ENCODE results near the gene EVA1A. TPM values are rescaled to one million over a fixed set of nuclear protein-coding genes. Genes with fewer than 3 reads are reported as not detected.

The EVA1A gene
- total RNA-seq, 1 experiment from 2014 or later = 0.21 TPM

DNA sequence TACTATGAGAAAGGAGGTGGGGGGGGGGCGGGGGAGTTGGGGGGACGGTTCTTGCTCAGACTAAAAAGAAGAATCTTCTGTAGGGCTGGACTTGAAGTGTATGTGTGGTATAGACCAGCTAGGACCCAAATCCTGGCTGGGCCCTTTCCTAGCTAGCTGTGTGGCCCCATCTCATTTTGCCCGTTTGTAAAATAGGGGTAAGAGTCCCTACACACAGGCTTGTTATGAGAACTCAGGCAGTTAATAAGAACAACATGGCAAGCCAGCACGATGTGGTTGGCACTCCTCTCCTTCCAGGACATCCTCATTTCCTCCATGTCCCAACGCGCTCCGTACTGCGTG lies 1.1 kb downstream of the EVA1A start:
- TF ChIP-seq SIN3A (IDR thresholded peaks at IDR 0.05; ENCODE audit: borderline replicate concordance, insufficient read depth, low read depth, low read length) (no peak), TCF7L2 (IDR thresholded peaks at IDR 0.05; ENCODE audit: low read depth, low read length) (no peak), POLR2AphosphoS5 (IDR thresholded peaks at IDR 0.05; ENCODE audit: low read depth, low read length) (no peak)
- TF ChIP-seq, protein P1, sequence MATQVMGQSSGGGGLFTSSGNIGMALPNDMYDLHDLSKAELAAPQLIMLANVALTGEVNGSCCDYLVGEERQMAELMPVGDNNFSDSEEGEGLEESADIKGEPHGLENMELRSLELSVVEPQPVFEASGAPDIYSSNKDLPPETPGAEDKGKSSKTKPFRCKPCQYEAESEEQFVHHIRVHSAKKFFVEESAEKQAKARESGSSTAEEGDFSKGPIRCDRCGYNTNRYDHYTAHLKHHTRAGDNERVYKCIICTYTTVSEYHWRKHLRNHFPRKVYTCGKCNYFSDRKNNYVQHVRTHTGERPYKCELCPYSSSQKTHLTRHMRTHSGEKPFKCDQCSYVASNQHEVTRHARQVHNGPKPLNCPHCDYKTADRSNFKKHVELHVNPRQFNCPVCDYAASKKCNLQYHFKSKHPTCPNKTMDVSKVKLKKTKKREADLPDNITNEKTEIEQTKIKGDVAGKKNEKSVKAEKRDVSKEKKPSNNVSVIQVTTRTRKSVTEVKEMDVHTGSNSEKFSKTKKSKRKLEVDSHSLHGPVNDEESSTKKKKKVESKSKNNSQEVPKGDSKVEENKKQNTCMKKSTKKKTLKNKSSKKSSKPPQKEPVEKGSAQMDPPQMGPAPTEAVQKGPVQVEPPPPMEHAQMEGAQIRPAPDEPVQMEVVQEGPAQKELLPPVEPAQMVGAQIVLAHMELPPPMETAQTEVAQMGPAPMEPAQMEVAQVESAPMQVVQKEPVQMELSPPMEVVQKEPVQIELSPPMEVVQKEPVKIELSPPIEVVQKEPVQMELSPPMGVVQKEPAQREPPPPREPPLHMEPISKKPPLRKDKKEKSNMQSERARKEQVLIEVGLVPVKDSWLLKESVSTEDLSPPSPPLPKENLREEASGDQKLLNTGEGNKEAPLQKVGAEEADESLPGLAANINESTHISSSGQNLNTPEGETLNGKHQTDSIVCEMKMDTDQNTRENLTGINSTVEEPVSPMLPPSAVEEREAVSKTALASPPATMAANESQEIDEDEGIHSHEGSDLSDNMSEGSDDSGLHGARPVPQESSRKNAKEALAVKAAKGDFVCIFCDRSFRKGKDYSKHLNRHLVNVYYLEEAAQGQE (IDR thresholded peaks at IDR 0.05; ENCODE audit: insufficient read depth in 1 of 2, low read depth in 2 of 2, low read length in 1 of 2) = no peak
- TF ChIP-seq, protein P2, sequence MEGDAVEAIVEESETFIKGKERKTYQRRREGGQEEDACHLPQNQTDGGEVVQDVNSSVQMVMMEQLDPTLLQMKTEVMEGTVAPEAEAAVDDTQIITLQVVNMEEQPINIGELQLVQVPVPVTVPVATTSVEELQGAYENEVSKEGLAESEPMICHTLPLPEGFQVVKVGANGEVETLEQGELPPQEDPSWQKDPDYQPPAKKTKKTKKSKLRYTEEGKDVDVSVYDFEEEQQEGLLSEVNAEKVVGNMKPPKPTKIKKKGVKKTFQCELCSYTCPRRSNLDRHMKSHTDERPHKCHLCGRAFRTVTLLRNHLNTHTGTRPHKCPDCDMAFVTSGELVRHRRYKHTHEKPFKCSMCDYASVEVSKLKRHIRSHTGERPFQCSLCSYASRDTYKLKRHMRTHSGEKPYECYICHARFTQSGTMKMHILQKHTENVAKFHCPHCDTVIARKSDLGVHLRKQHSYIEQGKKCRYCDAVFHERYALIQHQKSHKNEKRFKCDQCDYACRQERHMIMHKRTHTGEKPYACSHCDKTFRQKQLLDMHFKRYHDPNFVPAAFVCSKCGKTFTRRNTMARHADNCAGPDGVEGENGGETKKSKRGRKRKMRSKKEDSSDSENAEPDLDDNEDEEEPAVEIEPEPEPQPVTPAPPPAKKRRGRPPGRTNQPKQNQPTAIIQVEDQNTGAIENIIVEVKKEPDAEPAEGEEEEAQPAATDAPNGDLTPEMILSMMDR (IDR thresholded peaks at IDR 0.05) = no peak
- in situ Hi-C loops (cut with HindIII; ENCODE audit: low pct_unique_long_range_greater_than_20kb, low sequenced_read_pairs) = no loop called here
- ChIA-PET POLR2A (no interaction called here), CTCF (no interaction called here)
- no TSS peak for BruUV-seq (replicated peaks)
- DNase-seq (ENCODE audit: low read depth, low spot score) (no peak), ATAC-seq (no peak; the same call in 1 of the 2 replicates)
- Histone ChIP-seq H3K27me3 (ENCODE audit: control insufficient read depth, insufficient read depth, low read length) (peaks cover 31% of the 10 kb centered on the region), H3K27ac (ENCODE audit: low read length) (no peak overlapping the region), H3K36me3 (ENCODE audit: control insufficient read depth, insufficient read depth, low read length) (no peaks in the 10 kb centered on the region), H3K4me3 (ENCODE audit: low read depth in 2 of 2, low read length in 2 of 2) (peak overlapping the region; percentile 44; a peak in 2 of 4 replicates), H3K4me1 (ENCODE audit: control insufficient read depth, insufficient read depth, low read length) (no peaks in the 10 kb centered on the region), H3K9me3 (ENCODE audit: control insufficient read depth, insufficient read depth, low read depth, low read length) (no peaks in the 10 kb centered on the region)
- intact Hi-C loops (cut with micrococcal nuclease; ENCODE audit: unreplicated experiment) = no loop called here

DNA sequence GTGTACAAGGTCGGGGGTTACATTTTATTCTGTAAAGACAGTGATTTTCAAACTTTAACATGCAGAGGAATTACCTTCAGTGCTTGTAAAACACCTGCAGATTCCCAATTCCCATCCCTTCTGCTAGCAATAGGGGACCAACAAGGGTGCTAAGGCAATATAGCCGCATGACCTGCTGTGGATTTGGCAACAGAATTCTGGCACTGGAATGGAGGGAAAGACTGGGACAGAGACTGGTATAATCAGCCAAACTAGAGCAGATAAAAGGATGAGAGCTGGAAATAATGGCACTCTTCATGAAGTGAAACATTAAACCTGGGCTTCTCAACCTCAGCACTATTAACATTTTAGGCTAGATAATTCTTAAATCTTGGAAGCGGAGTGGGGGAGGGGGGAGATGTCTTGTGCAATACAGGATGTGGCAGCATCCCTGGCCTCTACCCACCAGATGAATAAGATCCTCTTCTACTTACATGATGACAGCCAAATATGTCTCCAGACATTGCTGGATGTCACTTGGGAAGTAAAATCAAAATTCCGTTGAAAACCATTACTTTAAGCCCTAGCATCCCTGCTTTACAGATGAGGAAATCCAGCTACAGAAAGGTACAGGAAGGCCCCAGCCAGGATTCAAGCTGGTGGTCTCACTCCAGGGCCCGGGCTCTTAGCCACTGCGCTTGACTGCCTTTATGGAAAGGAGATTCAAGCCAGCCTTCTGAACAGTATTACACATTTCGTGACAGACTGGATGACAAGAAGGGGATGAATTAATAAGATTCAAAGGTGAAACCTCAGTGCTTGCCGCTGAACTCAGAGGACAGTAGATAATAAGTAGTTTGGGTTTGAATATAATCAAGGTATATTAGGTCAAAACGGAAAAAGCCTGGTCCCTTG lies 1.7 kb downstream of the EVA1A start:
- DNase-seq (ENCODE audit: low read depth, low spot score) (no peak), ATAC-seq (no peak)
- Histone ChIP-seq H3K36me3 (ENCODE audit: control insufficient read depth, insufficient read depth, low read length) (no peaks in the 10 kb centered on the region), H3K27me3 (ENCODE audit: control insufficient read depth, insufficient read depth, low read length) (peaks cover 30% of the 10 kb centered on the region), H3K27ac (ENCODE audit: low read length) (no peak overlapping the region), H3K4me1 (ENCODE audit: control insufficient read depth, insufficient read depth, low read length) (no peaks in the 10 kb centered on the region), H3K4me3 (ENCODE audit: low read depth in 2 of 2, low read length in 2 of 2) (peak overlapping the region in 1 of 2 experiments; percentile 44; a peak in 1 of 4 replicates), H3K9me3 (ENCODE audit: control insufficient read depth, insufficient read depth, low read depth, low read length) (no peaks in the 10 kb centered on the region)
- ChIA-PET POLR2A (no interaction called here), CTCF (no interaction called here)
- intact Hi-C loops (cut with micrococcal nuclease; ENCODE audit: unreplicated experiment) (no loop called here), in situ Hi-C loops (cut with HindIII; ENCODE audit: low pct_unique_long_range_greater_than_20kb, low sequenced_read_pairs) (no loop called here)
- BruUV-seq (replicated peaks) = no TSS peak
- TF ChIP-seq POLR2AphosphoS5 (IDR thresholded peaks at IDR 0.05; ENCODE audit: low read depth, low read length) (no peak), SIN3A (IDR thresholded peaks at IDR 0.05; ENCODE audit: borderline replicate concordance, insufficient read depth, low read depth, low read length) (no peak), TCF7L2 (IDR thresholded peaks at IDR 0.05; ENCODE audit: low read depth, low read length) (no peak)
- TF ChIP-seq, protein P2 (IDR thresholded peaks at IDR 0.05) = no peak
- TF ChIP-seq, protein P1 (IDR thresholded peaks at IDR 0.05; ENCODE audit: insufficient read depth in 1 of 2, low read depth in 2 of 2, low read length in 1 of 2) = no peak

Measured in Panc1 (cell line).